Kidney epithelial cell (primary cell): ENCODE data around the gene BICDL2. TPM values are rescaled to one million over a fixed set of nuclear protein-coding genes. Genes with fewer than 3 reads are reported as not detected.
"Not testable (repeated sequence)": the region's sequence is repeated elsewhere in the genome, so short reads cannot be mapped to it uniquely, and the experiment has no call there.

Experiments
- DNase-seq: peaks from one replicate; pipeline ENCODE4 v3.0.0-alpha.2; 2010; ENCODE audit warnings: low read depth
- H3K27me3 ChIP-seq: 2 replicates; pipeline ENCODE4 v1.6.0; 2011; ENCODE audit warnings: low read length; ENCODE audit not compliant: control insufficient read depth, insufficient read depth
- H3K36me3 ChIP-seq: 2 replicates; pipeline ENCODE4 v1.5.1; 2011; ENCODE audit warnings: low read length; ENCODE audit not compliant: control insufficient read depth, insufficient read depth
- H3K4me3 ChIP-seq: 2 replicates; pipeline ENCODE4 v1.5.1; 2011; ENCODE audit warnings: low read depth, mild to moderate bottlenecking, control low read depth, low read length
- total RNA-seq: library from RNA; depleted of rRNA; stranded (reverse); fragments of >200 nt; gene quantifications from 2 replicates; pipeline ENCODE4 v1.2.3, GENCODE V29; 2015
- TF ChIP-seq, protein P1 (sequence below): IDR thresholded peaks from 2 replicates; pipeline ENCODE4 v1.5.1; 2011; ENCODE audit warnings: mild to moderate bottlenecking, moderate library complexity, low read length, control low read depth, inconsistent platforms; ENCODE audit not compliant: insufficient read depth, poor library complexity, severe bottlenecking

Gene BICDL2
- total RNA-seq, 1 donor from 2014 or later: 9.2 TPM

- H3K27me3 ChIP-seq: peaks cover 7% of the 10 kb centered on the region
- H3K4me3 ChIP-seq: no peak overlapping the region
- DNase-seq: no peak
- H3K36me3 ChIP-seq: no peaks in the 10 kb centered on the region
- TF ChIP-seq, protein P1, sequence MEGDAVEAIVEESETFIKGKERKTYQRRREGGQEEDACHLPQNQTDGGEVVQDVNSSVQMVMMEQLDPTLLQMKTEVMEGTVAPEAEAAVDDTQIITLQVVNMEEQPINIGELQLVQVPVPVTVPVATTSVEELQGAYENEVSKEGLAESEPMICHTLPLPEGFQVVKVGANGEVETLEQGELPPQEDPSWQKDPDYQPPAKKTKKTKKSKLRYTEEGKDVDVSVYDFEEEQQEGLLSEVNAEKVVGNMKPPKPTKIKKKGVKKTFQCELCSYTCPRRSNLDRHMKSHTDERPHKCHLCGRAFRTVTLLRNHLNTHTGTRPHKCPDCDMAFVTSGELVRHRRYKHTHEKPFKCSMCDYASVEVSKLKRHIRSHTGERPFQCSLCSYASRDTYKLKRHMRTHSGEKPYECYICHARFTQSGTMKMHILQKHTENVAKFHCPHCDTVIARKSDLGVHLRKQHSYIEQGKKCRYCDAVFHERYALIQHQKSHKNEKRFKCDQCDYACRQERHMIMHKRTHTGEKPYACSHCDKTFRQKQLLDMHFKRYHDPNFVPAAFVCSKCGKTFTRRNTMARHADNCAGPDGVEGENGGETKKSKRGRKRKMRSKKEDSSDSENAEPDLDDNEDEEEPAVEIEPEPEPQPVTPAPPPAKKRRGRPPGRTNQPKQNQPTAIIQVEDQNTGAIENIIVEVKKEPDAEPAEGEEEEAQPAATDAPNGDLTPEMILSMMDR: no peak
Observed at GRCh38 chr16:3071655-3072054, 34.9 kb upstream of the BICDL2 start.

GRCh38 chr16:3070608-3071111 is 33.9 kb upstream of the BICDL2 start:
- TF ChIP-seq, protein P1: no peak
- no peak for DNase-seq
- Histone ChIP-seq H3K27me3 (peaks cover 7% of the 10 kb centered on the region), H3K36me3 (no peaks in the 10 kb centered on the region), H3K4me3 (no peak overlapping the region)

DNA sequence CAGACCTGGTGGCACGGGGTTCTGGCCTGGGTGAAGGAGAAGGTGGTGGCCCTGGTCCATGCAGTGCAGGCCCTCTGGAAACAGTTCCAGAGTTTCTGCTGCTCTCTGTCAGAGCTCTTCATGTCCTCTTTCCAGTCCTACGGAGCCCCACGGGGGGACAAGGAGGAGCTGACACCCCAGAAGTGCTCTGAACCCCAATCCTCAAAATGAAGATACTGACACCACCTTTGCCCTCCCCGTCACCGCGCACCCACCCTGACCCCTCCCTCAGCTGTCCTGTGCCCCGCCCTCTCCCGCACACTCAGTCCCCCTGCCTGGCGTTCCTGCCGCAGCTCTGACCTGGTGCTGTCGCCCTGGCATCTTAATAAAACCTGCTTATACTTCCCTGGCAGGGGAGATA is 32.4 kb upstream of the BICDL2 start:
- not testable (repeated sequence) for H3K4me3 ChIP-seq, DNase-seq, H3K27me3 ChIP-seq, H3K36me3 ChIP-seq

DNA sequence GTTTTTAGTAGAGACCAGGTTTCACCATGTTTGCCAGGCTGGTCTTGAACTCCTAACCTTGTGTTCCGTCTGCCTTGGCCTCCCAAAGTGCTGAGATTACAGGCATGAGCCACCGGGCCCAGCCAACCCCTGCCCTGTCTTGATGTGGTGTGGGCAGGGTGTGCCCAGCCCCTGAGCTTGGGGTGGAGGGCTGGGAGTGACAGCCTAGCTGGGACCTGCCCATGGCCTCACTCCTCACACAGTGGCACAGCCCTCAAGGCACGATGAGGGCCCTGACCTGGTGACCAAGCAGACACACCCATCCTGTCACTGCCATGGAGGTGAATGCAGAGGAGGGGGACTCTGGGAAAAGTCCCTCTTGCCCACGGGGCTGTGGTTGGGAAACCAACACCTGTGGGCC is 31.7 kb upstream of the BICDL2 start:
- no peaks in the 10 kb centered on the region for H3K27me3 ChIP-seq
- H3K36me3 ChIP-seq: no peaks in the 10 kb centered on the region
- DNase-seq: no peak
- TF ChIP-seq, protein P1: no peak
- no peak overlapping the region for H3K4me3 ChIP-seq

- no peak for DNase-seq
- Histone ChIP-seq H3K4me3 (peak overlapping the region; percentile 9), H3K27me3 (no peaks in the 10 kb centered on the region), H3K36me3 (no peaks in the 10 kb centered on the region)
- TF ChIP-seq, protein P1: no peak
Observed at GRCh38 chr16:3066440-3066748, 29.6 kb upstream of the BICDL2 start.

- H3K36me3 ChIP-seq: no peaks in the 10 kb centered on the region
- no peaks in the 10 kb centered on the region for H3K27me3 ChIP-seq
- no peak for DNase-seq
- TF ChIP-seq, protein P1: no peak
- peak overlapping the region; percentile 9 for H3K4me3 ChIP-seq
Observed at GRCh38 chr16:3065742-3066439, 29.1 kb upstream of the BICDL2 start.
